ENCODE measurements around the gene PIEZO1. TPM values are rescaled to one million over a fixed set of nuclear protein-coding genes. Genes with fewer than 3 reads are reported as not detected.
"Not testable (repeated sequence)": the region's sequence is repeated elsewhere in the genome, so short reads cannot be mapped to it uniquely, and the experiment has no call there.

Gene PIEZO1
- total RNA-seq, 1 donor from 2014 or later = 37.7 TPM

- TF ChIP-seq, protein P1, sequence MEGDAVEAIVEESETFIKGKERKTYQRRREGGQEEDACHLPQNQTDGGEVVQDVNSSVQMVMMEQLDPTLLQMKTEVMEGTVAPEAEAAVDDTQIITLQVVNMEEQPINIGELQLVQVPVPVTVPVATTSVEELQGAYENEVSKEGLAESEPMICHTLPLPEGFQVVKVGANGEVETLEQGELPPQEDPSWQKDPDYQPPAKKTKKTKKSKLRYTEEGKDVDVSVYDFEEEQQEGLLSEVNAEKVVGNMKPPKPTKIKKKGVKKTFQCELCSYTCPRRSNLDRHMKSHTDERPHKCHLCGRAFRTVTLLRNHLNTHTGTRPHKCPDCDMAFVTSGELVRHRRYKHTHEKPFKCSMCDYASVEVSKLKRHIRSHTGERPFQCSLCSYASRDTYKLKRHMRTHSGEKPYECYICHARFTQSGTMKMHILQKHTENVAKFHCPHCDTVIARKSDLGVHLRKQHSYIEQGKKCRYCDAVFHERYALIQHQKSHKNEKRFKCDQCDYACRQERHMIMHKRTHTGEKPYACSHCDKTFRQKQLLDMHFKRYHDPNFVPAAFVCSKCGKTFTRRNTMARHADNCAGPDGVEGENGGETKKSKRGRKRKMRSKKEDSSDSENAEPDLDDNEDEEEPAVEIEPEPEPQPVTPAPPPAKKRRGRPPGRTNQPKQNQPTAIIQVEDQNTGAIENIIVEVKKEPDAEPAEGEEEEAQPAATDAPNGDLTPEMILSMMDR (IDR thresholded peaks at IDR 0.05; ENCODE audit: unreplicated experiment) = no peak
- Mint-ChIP-seq H3K27me3 (no peaks in the 10 kb centered on the region), H3K27ac (no peak overlapping the region), H3K4me3 (ENCODE audit: low read depth) (no peak overlapping the region), H3K9me3 (ENCODE audit: low read depth) (no peaks in the 10 kb centered on the region), H3K4me1 (ENCODE audit: low read depth) (no peaks in the 10 kb centered on the region), H3K36me3 (ENCODE audit: insufficient read depth) (no peaks in the 10 kb centered on the region)
- DNase-seq (ENCODE audit: low spot score, unreplicated experiment) = no peak
These were observed 108.3 kb downstream of the PIEZO1 start for GRCh38 chr16:88676502-88677242.

DNA sequence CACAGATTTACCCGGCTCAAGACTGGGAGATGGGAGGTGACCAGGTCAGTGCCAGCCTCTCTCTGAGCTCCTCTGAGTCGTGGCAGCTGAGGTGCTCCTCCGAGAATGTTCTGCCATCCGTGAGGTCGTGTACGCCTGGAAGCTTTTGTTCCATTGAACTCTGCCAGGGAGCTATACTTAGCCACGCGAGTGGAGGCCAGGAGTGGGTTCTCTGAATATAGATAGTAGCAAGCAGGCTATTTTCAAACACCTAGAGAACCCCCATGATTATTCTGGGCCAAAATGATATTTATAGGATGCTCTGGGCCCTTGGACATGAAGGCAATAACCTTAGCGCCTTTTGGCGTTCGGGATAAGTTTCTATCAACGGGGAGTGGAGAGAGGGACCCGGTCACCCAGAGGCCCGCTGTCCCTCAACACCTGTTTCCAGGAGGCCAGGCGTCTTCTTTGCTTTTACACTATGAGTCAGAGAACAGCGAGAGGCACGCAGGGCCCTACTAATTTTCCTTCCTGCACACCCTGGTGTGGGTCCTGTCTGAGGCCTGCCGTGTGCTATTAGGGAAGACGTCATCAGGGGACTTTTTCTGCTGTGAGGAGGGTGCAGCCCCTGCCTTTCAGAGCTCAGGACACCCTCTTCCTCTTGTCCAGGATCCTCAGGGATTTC is 111.2 kb downstream of the PIEZO1 start:
- H3K36me3 Mint-ChIP-seq (ENCODE audit: insufficient read depth) = no peaks in the 10 kb centered on the region
- no peak overlapping the region for H3K4me3 Mint-ChIP-seq (ENCODE audit: low read depth)
- H3K27me3 Mint-ChIP-seq = no peaks in the 10 kb centered on the region
- H3K9me3 Mint-ChIP-seq (ENCODE audit: low read depth) = no peaks in the 10 kb centered on the region
- DNase-seq (ENCODE audit: low spot score, unreplicated experiment) = no peak
- TF ChIP-seq, protein P1 (IDR thresholded peaks at IDR 0.05; ENCODE audit: unreplicated experiment) = no peak
- no peaks in the 10 kb centered on the region for H3K4me1 Mint-ChIP-seq (ENCODE audit: low read depth)
- no peak overlapping the region for H3K27ac Mint-ChIP-seq

- no peaks in the 10 kb centered on the region for H3K27me3 Mint-ChIP-seq
- H3K4me1 Mint-ChIP-seq (ENCODE audit: low read depth) = no peaks in the 10 kb centered on the region
- TF ChIP-seq, protein P1 (IDR thresholded peaks at IDR 0.05; ENCODE audit: unreplicated experiment) = peak; percentile 34
- no peak overlapping the region for H3K27ac Mint-ChIP-seq
- peaks cover 1% of the 10 kb centered on the region for H3K36me3 Mint-ChIP-seq (ENCODE audit: insufficient read depth)
- no peak for DNase-seq (ENCODE audit: low spot score, unreplicated experiment)
- no peak overlapping the region for H3K4me3 Mint-ChIP-seq (ENCODE audit: low read depth)
- H3K9me3 Mint-ChIP-seq (ENCODE audit: low read depth) = no peaks in the 10 kb centered on the region
These were observed 112.2 kb downstream of the PIEZO1 start for GRCh38 chr16:88672776-88673175.

DNA sequence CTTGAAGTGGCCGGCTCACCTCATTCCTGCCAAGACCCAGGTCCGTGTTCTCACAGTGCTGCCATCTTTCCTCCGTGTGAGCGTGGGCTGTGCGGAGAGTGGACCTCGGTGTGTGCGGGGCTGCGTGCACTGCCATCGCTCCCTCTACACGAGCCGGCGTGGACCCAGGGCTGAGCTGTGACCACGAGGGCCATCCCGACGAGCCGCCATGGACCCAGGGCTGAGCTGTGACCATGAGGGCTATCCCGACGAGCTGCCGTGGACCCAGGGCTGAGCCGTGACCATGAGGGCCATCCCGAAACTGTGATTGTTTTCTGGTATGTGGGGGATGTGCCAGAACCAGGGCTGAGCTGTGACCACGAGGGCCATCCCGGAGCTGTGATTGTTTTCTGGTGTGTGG is 113.2 kb downstream of the PIEZO1 start:
- no peak overlapping the region for H3K4me3 Mint-ChIP-seq (ENCODE audit: low read depth)
- DNase-seq (ENCODE audit: low spot score, unreplicated experiment) = no peak
- TF ChIP-seq, protein P1 (IDR thresholded peaks at IDR 0.05; ENCODE audit: unreplicated experiment) = no peak
- no peak overlapping the region for H3K27ac Mint-ChIP-seq
- H3K36me3 Mint-ChIP-seq (ENCODE audit: insufficient read depth) = peaks cover 1% of the 10 kb centered on the region
- no peaks in the 10 kb centered on the region for H3K4me1 Mint-ChIP-seq (ENCODE audit: low read depth)
- H3K9me3 Mint-ChIP-seq (ENCODE audit: low read depth) = no peaks in the 10 kb centered on the region
- H3K27me3 Mint-ChIP-seq = no peaks in the 10 kb centered on the region

GRCh38 chr16:88669980-88670379 is 115.0 kb downstream of the PIEZO1 start:
- Mint-ChIP-seq H3K9me3 (ENCODE audit: low read depth) (no peaks in the 10 kb centered on the region), H3K4me1 (ENCODE audit: low read depth) (no peaks in the 10 kb centered on the region), H3K27ac (no peak overlapping the region), H3K4me3 (ENCODE audit: low read depth) (no peak overlapping the region), H3K27me3 (no peaks in the 10 kb centered on the region), H3K36me3 (ENCODE audit: insufficient read depth) (peaks cover 1% of the 10 kb centered on the region)
- no peak for DNase-seq (ENCODE audit: low spot score, unreplicated experiment)
- TF ChIP-seq, protein P1 (IDR thresholded peaks at IDR 0.05; ENCODE audit: unreplicated experiment) = no peak

GRCh38 chr16:88669493-88669892 is 115.5 kb downstream of the PIEZO1 start:
- H3K4me3 Mint-ChIP-seq (ENCODE audit: low read depth); H3K9me3 Mint-ChIP-seq (ENCODE audit: low read depth); H3K27ac Mint-ChIP-seq; DNase-seq (ENCODE audit: low spot score, unreplicated experiment); H3K4me1 Mint-ChIP-seq (ENCODE audit: low read depth); H3K27me3 Mint-ChIP-seq; H3K36me3 Mint-ChIP-seq (ENCODE audit: insufficient read depth): not testable (repeated sequence)
